ENCODE measurements around the gene NDUFS3. TPM values are rescaled to one million over a fixed set of nuclear protein-coding genes. Genes with fewer than 3 reads are reported as not detected.
A peak's percentile ranks its signal among the peaks of the same experiment; 100 is the strongest.

Gene NDUFS3
- total and polyA plus RNA-seq, 2 experiments from 2014 or later = 79.1 to 232 TPM

- no peak overlapping the region for H3K27ac ChIP-seq
- peak overlapping the region; percentile 55 for H3K4me3 ChIP-seq
- no peak for DNase-seq (ENCODE audit: low read depth in 1 of 2, low spot score in 1 of 2)
- TF ChIP-seq, protein P1, sequence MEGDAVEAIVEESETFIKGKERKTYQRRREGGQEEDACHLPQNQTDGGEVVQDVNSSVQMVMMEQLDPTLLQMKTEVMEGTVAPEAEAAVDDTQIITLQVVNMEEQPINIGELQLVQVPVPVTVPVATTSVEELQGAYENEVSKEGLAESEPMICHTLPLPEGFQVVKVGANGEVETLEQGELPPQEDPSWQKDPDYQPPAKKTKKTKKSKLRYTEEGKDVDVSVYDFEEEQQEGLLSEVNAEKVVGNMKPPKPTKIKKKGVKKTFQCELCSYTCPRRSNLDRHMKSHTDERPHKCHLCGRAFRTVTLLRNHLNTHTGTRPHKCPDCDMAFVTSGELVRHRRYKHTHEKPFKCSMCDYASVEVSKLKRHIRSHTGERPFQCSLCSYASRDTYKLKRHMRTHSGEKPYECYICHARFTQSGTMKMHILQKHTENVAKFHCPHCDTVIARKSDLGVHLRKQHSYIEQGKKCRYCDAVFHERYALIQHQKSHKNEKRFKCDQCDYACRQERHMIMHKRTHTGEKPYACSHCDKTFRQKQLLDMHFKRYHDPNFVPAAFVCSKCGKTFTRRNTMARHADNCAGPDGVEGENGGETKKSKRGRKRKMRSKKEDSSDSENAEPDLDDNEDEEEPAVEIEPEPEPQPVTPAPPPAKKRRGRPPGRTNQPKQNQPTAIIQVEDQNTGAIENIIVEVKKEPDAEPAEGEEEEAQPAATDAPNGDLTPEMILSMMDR (IDR thresholded peaks at IDR 0.05; ENCODE audit: low read depth, low read length) = no peak
- no peaks in the 10 kb centered on the region for H3K27me3 ChIP-seq
- no peaks in the 10 kb centered on the region for H3K9me3 ChIP-seq (ENCODE audit: low read depth)
- H3K4me1 ChIP-seq (ENCODE audit: low read depth) = peaks cover 15% of the 10 kb centered on the region
- no peaks in the 10 kb centered on the region for H3K36me3 ChIP-seq
Observed at GRCh38 chr11:47593492-47593933, 14.6 kb downstream of the NDUFS3 start.

DNA sequence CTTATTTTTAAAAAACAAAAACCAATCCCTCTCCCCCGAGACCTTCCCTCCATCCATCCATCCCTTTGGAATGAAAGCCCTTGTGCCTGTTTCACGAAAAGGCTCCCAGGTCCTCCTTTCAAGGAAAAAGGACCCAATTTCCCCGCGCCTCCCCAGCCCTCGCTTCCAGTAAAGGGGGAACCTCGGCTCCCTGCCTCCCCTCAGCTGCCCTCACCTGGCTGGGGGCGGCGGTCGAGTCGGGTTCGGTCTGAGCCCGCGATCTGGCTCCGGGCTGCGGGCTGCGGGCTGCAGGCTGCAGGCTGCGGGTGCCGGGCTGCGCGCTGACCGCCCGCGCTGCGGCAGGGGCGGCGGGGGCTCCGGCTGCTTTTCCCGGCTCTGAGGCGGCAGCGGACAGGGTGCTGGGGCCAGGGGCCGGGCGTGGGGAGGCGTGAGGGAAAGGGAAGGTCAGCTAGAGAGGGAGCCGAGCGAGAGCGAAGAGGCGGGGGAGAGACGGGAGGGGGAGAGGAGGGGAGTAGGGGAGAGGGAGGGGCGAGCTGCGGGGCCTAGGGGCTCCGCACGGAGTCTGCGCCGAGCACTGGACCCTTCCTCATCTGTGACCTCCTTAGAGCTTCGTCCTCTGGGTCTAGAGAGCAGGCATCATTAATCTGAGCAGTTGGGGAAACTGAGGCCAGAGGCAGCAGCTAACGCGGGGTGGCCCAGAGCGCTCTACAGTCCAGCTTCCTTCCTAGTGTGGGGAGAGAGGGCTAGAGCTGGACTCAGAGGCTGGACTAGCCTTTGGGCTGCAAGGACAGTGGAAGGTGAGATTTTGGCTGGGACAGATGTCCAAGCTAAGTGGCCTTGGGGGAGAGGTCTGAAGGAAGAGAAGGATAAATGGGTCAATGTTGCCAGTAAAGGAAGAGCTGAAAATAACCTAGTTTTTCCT, 15.3 kb downstream of the NDUFS3 start, which contains the start of gene C1QTNF4:
Gene C1QTNF4, minus strand, starts transcription at position 478 of the 922 bp plus-strand sequence. CDS start 3,601 bp downstream, outside the sequence.
- Histone ChIP-seq H3K27me3 (no peaks in the 10 kb centered on the region), H3K27ac (no peak within 1 kb of the TSS)
- peak in 1 of 2 donors; percentile 78 for DNase-seq (ENCODE audit: low read depth in 1 of 2, low spot score in 1 of 2)

DNA sequence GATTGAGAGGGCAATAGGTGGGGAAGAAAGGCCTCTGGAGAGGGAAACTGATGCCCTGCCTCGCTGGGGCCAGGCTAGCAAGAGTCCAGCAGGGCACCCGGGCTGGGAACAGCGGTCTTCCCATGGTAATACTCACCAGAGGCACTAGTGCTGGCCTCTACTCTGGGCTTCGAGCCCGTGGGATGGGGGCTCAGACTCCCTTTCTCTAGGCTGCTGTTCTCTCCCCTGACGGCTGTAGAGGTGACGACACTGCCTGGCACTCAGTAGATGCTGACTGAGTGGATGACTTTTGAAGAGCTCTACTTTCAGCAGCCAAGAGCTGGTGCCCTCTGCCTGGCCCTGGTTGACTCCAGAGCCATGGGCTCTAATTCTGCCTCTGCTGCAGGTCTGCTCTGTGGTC, 16.2 kb downstream of the NDUFS3 start:
- DNase-seq (ENCODE audit: low read depth in 1 of 2, low spot score in 1 of 2) = peak in 1 of 2 donors; percentile 54
- Histone ChIP-seq H3K4me3 (no peak overlapping the region), H3K4me1 (ENCODE audit: low read depth) (peaks cover 20% of the 10 kb centered on the region), H3K36me3 (no peaks in the 10 kb centered on the region), H3K9me3 (ENCODE audit: low read depth) (no peaks in the 10 kb centered on the region), H3K27me3 (no peaks in the 10 kb centered on the region), H3K27ac (no peak overlapping the region)
- TF ChIP-seq, protein P1 (IDR thresholded peaks at IDR 0.05; ENCODE audit: low read depth, low read length) = no peak

More for the DNA sequence above, 15.3 kb downstream of the NDUFS3 start, which contains the start of gene C1QTNF4:
- TF ChIP-seq, protein P1 (IDR thresholded peaks at IDR 0.05; ENCODE audit: low read depth, low read length) = no peak
- Histone ChIP-seq H3K36me3 (no peaks in the 10 kb centered on the region), H3K4me3 (peak within 1 kb of the TSS; percentile 55), H3K9me3 (ENCODE audit: low read depth) (no peaks in the 10 kb centered on the region), H3K4me1 (ENCODE audit: low read depth) (peaks cover 15% of the 10 kb centered on the region)

DNA sequence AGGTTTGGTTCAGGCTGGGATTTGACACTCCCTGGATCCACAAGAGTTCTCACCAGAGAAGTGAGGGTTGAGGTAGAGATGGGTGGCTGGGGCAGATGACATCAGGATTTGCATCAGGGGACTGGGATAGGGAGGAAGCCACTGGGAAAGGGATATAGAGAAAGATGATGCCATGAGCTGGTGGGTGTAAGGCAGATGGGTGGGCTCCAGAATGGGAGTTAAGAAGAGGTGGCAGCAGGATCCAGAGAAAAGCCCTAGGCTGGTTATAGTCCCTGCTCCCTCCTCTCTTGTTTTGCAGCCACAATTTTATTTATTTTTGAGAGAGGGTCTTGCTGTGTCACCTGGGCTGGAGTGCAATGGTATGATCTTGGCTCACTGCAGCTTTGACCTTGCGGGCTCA, 17.1 kb downstream of the NDUFS3 start:
- TF ChIP-seq, protein P1 (IDR thresholded peaks at IDR 0.05; ENCODE audit: low read depth, low read length) = no peak
- Histone ChIP-seq H3K4me3 (no peak overlapping the region), H3K27me3 (no peaks in the 10 kb centered on the region), H3K4me1 (ENCODE audit: low read depth) (peaks cover 22% of the 10 kb centered on the region), H3K9me3 (ENCODE audit: low read depth) (no peaks in the 10 kb centered on the region), H3K27ac (no peak overlapping the region), H3K36me3 (no peaks in the 10 kb centered on the region)
- DNase-seq (ENCODE audit: low read depth in 1 of 2, low spot score in 1 of 2) = no peak

- Histone ChIP-seq H3K27ac (peak overlapping the region; percentile 53), H3K9me3 (ENCODE audit: low read depth) (no peaks in the 10 kb centered on the region), H3K36me3 (no peaks in the 10 kb centered on the region), H3K4me1 (ENCODE audit: low read depth) (peaks cover 16% of the 10 kb centered on the region), H3K4me3 (no peak overlapping the region), H3K27me3 (no peaks in the 10 kb centered on the region)
- DNase-seq (ENCODE audit: low read depth in 1 of 2, low spot score in 1 of 2) = no peak
- TF ChIP-seq, protein P1 (IDR thresholded peaks at IDR 0.05; ENCODE audit: low read depth, low read length) = no peak
Observed at GRCh38 chr11:47599902-47600301, 21.0 kb downstream of the NDUFS3 start.

Data from cardiac muscle cell (in vitro differentiated cells and primary cell).